Upper lobe of right lung (tissue), 1 donor: ENCODE data around the gene ERCC3. TPM values are rescaled to one million over a fixed set of nuclear protein-coding genes. Genes with fewer than 3 reads are reported as not detected.
A peak's percentile ranks its signal among the peaks of the same experiment; 100 is the strongest.

Experiments used
- ATAC-seq: fragments of 200-7000 bp; cut with Tn5 transposase; one replicate; pipeline ENCODE4 v1.9.1; 2020; ENCODE audit warnings: mild to moderate bottlenecking, moderate library complexity
- DNase-seq: peaks from one replicate; pipeline ENCODE4 v3.0.0-alpha.2; 2020
- H3K27ac ChIP-seq: fragments of 200-600 bp; one replicate; pipeline ENCODE4 v1.8.0; 2022
- H3K27me3 ChIP-seq: fragments of 200-600 bp; one replicate; pipeline ENCODE4 v1.8.0; 2022; ENCODE audit warnings: mild to moderate bottlenecking
- H3K36me3 ChIP-seq: fragments of 200-600 bp; one replicate; pipeline ENCODE4 v1.8.0; 2022
- H3K4me1 ChIP-seq: fragments of 200-600 bp; one replicate; pipeline ENCODE4 v1.8.0; 2022
- H3K4me3 ChIP-seq: fragments of 200-600 bp; one replicate; pipeline ENCODE4 v1.8.0; 2022; ENCODE audit warnings: mild to moderate bottlenecking
- H3K9me3 ChIP-seq: fragments of 200-600 bp; one replicate; pipeline ENCODE4 v1.8.0; 2022
- intact Hi-C: fragments of 100-400 bp; cut with DNase I; formaldehyde crosslinking; loops from one replicate; pipeline ENCODE4 v1.11.0; 2022
- total RNA-seq: library from RNA; stranded (reverse); fragmentation: NEBNext Ultra II Directional; extraction: Animal tissue kit (Norgen Biotek cat#: 25700); gene quantifications from one replicate; pipeline ENCODE4 v1.2.1, GENCODE V29; 2021
- TF ChIP-seq, protein P1 (sequence below): fragments of 200-600 bp; IDR thresholded peaks from one replicate; pipeline ENCODE4 v1.8.0; 2022; ENCODE audit warnings: antibody characterized with exemption
- donor health status: DM: no; HTN: yes; CAD: no; lungs with severe emphysema.

The ERCC3 gene
- total RNA-seq, 1 donor from 2014 or later: 36.9 TPM

DNA sequence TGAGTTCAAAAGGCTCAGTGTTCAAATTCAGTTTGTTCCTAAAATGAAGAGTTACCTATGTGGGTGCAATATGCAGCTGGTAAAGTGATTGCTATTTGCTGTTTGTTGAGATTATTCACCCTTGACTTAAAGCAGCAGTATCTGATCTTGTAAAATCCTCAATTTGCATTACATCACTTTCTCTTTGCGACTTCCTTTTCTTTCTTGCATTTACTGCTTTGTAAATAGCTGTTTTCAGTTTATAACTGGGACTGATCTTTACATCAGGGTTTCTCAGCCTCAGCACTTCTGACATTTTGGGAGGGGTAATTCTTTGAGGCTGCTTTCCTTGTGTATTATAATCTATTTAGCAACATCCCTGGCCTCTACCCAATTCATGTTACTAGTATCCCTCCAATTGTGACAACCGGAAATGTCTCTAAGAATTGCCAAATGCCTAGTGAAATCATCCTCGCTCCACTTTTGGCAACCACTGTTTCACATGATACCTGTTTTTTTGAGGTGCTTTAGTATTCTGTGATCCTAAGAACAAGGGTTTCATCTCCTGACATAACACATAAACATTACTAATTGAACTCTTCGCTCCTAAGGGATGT lies 12.1 kb upstream of the ERCC3 start:
- no peak overlapping the region for H3K4me3 ChIP-seq
- DNase-seq (no peak), ATAC-seq (peak; percentile 20)
- no peaks in the 10 kb centered on the region for H3K9me3 ChIP-seq
- H3K36me3 ChIP-seq: peaks cover 58% of the 10 kb centered on the region
- no peaks in the 10 kb centered on the region for H3K4me1 ChIP-seq
- TF ChIP-seq, protein P1, sequence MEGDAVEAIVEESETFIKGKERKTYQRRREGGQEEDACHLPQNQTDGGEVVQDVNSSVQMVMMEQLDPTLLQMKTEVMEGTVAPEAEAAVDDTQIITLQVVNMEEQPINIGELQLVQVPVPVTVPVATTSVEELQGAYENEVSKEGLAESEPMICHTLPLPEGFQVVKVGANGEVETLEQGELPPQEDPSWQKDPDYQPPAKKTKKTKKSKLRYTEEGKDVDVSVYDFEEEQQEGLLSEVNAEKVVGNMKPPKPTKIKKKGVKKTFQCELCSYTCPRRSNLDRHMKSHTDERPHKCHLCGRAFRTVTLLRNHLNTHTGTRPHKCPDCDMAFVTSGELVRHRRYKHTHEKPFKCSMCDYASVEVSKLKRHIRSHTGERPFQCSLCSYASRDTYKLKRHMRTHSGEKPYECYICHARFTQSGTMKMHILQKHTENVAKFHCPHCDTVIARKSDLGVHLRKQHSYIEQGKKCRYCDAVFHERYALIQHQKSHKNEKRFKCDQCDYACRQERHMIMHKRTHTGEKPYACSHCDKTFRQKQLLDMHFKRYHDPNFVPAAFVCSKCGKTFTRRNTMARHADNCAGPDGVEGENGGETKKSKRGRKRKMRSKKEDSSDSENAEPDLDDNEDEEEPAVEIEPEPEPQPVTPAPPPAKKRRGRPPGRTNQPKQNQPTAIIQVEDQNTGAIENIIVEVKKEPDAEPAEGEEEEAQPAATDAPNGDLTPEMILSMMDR: no peak
- H3K27ac ChIP-seq: no peak overlapping the region
- intact Hi-C loops: no loop called here
- H3K27me3 ChIP-seq: no peaks in the 10 kb centered on the region

DNA sequence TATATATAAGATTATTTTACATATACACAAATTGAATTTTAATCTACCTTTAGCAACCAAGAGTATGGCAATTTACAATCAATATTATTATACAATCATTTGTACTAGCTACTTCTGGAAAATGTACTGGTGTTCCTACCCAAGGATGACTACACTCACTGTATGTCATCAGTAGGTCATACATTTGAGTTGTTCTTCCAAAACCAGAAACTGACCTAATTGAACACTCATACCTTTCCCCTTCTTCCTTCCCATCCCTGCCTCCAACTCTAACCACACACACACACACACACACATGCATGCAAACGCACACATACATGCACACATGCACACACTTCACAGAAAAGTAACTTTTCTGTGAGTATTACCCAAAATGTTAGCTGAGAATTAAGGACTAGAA lies 8.2 kb upstream of the ERCC3 start:
- intact Hi-C loops: no loop called here
- TF ChIP-seq, protein P1: no peak

DNA sequence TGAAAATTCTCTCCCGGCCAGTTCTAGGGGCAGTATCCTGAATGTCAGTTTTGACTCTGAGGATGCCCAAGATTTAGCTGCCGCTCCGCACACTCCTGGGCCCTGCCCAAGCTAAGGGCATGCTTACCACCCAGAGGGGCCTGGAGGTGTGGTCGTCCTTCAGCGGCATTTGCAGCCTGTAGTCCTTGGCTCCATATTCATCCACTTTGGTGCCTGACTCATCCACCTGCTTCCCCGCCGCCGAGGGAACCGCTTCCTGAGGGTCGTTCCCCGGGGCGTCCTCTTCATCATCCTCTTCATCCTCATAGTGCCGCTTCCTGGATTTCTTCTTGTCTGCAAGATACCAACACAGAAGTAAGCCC lies 577 bp downstream of the ERCC3 start:
- Histone ChIP-seq H3K27ac (peak overlapping the region; percentile 83), H3K4me1 (peaks cover 16% of the 10 kb centered on the region), H3K36me3 (peaks cover 44% of the 10 kb centered on the region), H3K9me3 (no peaks in the 10 kb centered on the region), H3K4me3 (peak overlapping the region; percentile 89), H3K27me3 (no peaks in the 10 kb centered on the region)
- ATAC-seq (peak; percentile 3), DNase-seq (no peak)
- intact Hi-C loops: no loop called here
- TF ChIP-seq, protein P1: no peak

More for the DNA sequence above, 8.2 kb upstream of the ERCC3 start:
- Histone ChIP-seq H3K9me3 (no peaks in the 10 kb centered on the region), H3K4me1 (no peaks in the 10 kb centered on the region), H3K27ac (no peak overlapping the region), H3K4me3 (no peak overlapping the region), H3K36me3 (peaks cover 21% of the 10 kb centered on the region), H3K27me3 (no peaks in the 10 kb centered on the region)
- ATAC-seq (no peak), DNase-seq (no peak)

DNA sequence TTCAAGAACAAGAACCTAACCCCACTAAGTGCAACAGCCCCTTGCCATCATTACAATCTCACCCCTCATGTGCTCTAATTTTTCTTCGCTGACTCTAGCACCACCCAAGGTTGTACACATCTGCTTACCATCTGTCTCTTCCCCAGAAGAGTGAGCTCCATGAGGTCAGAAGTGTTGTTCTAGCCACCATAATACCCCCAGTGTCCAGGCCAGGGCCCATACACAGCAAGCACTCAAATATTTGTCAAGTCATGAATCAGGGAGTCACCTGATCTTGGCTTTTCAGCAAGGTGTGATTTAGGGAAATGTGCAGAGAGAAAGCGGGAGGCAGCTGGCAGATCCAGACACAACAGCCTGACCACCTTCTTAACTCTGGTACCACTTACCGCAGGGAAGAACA lies 5.7 kb downstream of the ERCC3 start:
- no peaks in the 10 kb centered on the region for H3K9me3 ChIP-seq
- DNase-seq (no peak), ATAC-seq (no peak)
- H3K4me3 ChIP-seq: no peak overlapping the region
- intact Hi-C loops: no loop called here
- no peaks in the 10 kb centered on the region for H3K27me3 ChIP-seq
- H3K27ac ChIP-seq: no peak overlapping the region
- TF ChIP-seq, protein P1: no peak
- H3K4me1 ChIP-seq: peaks cover 10% of the 10 kb centered on the region
- H3K36me3 ChIP-seq: peaks cover 95% of the 10 kb centered on the region

DNA sequence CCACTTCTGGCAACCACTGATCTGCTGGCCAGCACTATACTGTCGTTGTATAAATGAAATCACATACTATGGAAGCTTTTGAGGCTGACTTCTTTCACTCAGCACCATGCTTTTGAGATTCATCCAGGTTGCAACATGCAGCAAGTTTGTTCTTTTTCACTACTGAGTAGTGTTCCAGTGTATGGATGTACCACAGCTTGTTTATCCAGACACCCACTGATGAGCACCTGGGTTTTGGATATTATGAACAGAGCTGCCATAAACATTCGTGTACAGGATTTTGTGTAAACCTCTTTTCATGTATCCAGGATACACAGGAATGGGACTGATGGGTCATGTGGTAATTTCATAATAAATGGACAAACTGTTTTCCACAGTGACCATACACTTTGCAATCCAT lies 10.7 kb downstream of the ERCC3 start:
- TF ChIP-seq, protein P1: no peak
- H3K36me3 ChIP-seq: peaks cover 89% of the 10 kb centered on the region
- H3K9me3 ChIP-seq: no peaks in the 10 kb centered on the region
- no peak overlapping the region for H3K27ac ChIP-seq
- no peak for DNase-seq
- H3K4me3 ChIP-seq: no peak overlapping the region
- H3K27me3 ChIP-seq: no peaks in the 10 kb centered on the region
- no peak for ATAC-seq
- H3K4me1 ChIP-seq: no peaks in the 10 kb centered on the region
- intact Hi-C loops: no loop called here

DNA sequence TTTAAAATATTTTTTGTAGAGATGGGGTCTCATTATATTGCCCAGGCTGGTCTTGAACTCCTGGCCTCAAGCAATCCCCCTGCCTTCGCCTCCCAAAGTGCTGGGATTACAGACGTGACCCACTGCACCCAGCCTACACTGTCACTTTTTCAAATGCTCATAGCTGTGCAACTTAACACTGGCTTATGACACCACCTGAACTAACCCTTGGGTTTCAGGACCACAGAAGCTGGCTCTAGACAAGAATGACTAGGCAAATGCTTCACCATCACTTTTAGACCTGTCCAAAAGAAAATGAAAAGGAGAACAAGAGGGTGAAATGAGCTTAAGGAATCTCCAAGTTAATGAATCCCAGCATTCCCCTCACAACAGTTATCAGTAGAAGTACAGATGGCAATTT lies 13.3 kb downstream of the ERCC3 start:
- intact Hi-C loops: no loop called here
- Histone ChIP-seq H3K27ac (no peak overlapping the region), H3K36me3 (peaks cover 89% of the 10 kb centered on the region), H3K27me3 (no peaks in the 10 kb centered on the region), H3K9me3 (no peaks in the 10 kb centered on the region), H3K4me1 (no peaks in the 10 kb centered on the region), H3K4me3 (no peak overlapping the region)
- DNase-seq (no peak), ATAC-seq (no peak)
- TF ChIP-seq, protein P1: no peak
